H1 (cell line): ENCODE measurements around the gene HADHA.

Experiments used
- NRF1 ChIP-seq: IDR thresholded peaks from 2 replicates; pipeline ENCODE4 v1.6.1; 2011; ENCODE audit warnings: mild to moderate bottlenecking, low read depth, low read length, improper control_type of control experiment
- POLR2A ChIP-seq, 2 experiments: IDR thresholded peaks; 1 replicate in 1 of 2; 2 replicates in 1 of 2; pipeline ENCODE4 v1.6.1; 2011; ENCODE audit warnings: low read depth in 2 of 2, low read length in 2 of 2, mild to moderate bottlenecking in 2 of 2; ENCODE audit errors: control extremely low read depth in 1 of 2
- POLR2AphosphoS5 ChIP-seq: IDR thresholded peaks from 2 replicates; pipeline ENCODE4 v1.6.1; 2011; ENCODE audit warnings: low read depth, low read length
- TF ChIP-seq, protein P1 (sequence below), 3 experiments: IDR thresholded peaks; 1 replicate in 2 of 3; 2 replicates in 1 of 3; pipeline versions ENCODE4 v1.5.1 to v1.6.1; 2011; ENCODE audit warnings: low read length in 3 of 3, mild to moderate bottlenecking in 3 of 3, inconsistent platforms in 2 of 3, low read depth in 1 of 3, moderate library complexity in 1 of 3; ENCODE audit not compliant: insufficient read depth in 1 of 3; ENCODE audit errors: control extremely low read depth in 1 of 3
- TF ChIP-seq, protein P2 (sequence below): IDR thresholded peaks from 2 replicates; pipeline ENCODE4 v1.6.1; 2011; ENCODE audit warnings: low read length, improper control_type of control experiment

DNA sequence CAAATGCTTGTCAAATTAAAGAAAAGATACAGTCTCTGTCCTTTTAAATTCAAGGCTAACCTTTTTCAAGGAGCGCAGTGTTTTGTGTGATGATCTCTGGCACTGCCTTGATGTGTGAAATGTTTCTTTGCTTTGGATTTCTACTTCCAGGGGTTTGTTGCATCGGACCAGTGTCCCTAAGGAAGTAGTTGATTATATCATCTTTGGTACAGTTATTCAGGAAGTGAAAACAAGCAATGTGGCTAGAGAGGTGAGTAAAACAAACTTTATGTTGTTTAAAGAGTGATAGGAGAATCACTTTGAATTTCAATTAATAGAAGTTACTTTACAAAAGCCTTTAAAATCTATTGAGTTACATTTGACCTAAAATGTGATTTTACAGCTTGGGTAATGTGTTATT lies 29.1 kb upstream of the HADHA start:
- TF ChIP-seq, protein P1, sequence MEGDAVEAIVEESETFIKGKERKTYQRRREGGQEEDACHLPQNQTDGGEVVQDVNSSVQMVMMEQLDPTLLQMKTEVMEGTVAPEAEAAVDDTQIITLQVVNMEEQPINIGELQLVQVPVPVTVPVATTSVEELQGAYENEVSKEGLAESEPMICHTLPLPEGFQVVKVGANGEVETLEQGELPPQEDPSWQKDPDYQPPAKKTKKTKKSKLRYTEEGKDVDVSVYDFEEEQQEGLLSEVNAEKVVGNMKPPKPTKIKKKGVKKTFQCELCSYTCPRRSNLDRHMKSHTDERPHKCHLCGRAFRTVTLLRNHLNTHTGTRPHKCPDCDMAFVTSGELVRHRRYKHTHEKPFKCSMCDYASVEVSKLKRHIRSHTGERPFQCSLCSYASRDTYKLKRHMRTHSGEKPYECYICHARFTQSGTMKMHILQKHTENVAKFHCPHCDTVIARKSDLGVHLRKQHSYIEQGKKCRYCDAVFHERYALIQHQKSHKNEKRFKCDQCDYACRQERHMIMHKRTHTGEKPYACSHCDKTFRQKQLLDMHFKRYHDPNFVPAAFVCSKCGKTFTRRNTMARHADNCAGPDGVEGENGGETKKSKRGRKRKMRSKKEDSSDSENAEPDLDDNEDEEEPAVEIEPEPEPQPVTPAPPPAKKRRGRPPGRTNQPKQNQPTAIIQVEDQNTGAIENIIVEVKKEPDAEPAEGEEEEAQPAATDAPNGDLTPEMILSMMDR (IDR thresholded peaks at IDR 0.05; ENCODE audit: control extremely low read depth in 1 of 3, insufficient read depth in 1 of 3, low read depth in 1 of 3, low read length in 3 of 3), result no peak
- no peak for TF ChIP-seq NRF1
- no peak for TF ChIP-seq POLR2AphosphoS5
- TF ChIP-seq POLR2A (IDR thresholded peaks at IDR 0.05; ENCODE audit: control extremely low read depth in 1 of 2, low read depth in 2 of 2, low read length in 2 of 2), result no peak
- TF ChIP-seq, protein P2, sequence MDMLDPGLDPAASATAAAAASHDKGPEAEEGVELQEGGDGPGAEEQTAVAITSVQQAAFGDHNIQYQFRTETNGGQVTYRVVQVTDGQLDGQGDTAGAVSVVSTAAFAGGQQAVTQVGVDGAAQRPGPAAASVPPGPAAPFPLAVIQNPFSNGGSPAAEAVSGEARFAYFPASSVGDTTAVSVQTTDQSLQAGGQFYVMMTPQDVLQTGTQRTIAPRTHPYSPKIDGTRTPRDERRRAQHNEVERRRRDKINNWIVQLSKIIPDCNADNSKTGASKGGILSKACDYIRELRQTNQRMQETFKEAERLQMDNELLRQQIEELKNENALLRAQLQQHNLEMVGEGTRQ, result no peak
